ENCODE data around the gene AK1. TPM values are rescaled to one million over a fixed set of nuclear protein-coding genes. Genes with fewer than 3 reads are reported as not detected.
"Not testable (repeated sequence)": the region's sequence is repeated elsewhere in the genome, so short reads cannot be mapped to it uniquely, and the experiment has no call there.

The AK1 gene
- total RNA-seq, 4 donors from 2014 or later = 37.4 to 75.0 (median 56.0) TPM

- intact Hi-C loops (cut with DNase I) = no loop called here
- no peak overlapping the region for H3K4me3 ChIP-seq
- H3K36me3 ChIP-seq = peaks cover 34 to 80% (median 68%) of the 10 kb centered on the region in 4 donors
- no peak for DNase-seq (ENCODE audit: extremely low spot score)
- TF ChIP-seq POLR2AphosphoS5 (IDR thresholded peaks at IDR 0.05) (no peak), CTCF (IDR thresholded peaks at IDR 0.05) (no peak), POLR2A (IDR thresholded peaks at IDR 0.05; ENCODE audit: low read depth) (no peak), EP300 (IDR thresholded peaks at IDR 0.05) (no peak)
- no peak overlapping the region for H3K27ac ChIP-seq (replicated peaks in 1 of 4)
- WGBS = 97% methylated on average over 18 of the region's 18 CpGs
- no peaks in the 10 kb centered on the region for H3K27me3 ChIP-seq
- H3K4me1 ChIP-seq = peaks cover 10 to 28% (median 15%) of the 10 kb centered on the region in 4 donors
- no peaks in the 10 kb centered on the region for H3K9me3 ChIP-seq
Measured at GRCh38 chr9:127886401-127886972, 9.0 kb upstream of the AK1 start.

GRCh38 chr9:127885508-127886281 lies 8.2 kb upstream of the AK1 start:
- no peaks in the 10 kb centered on the region for H3K27me3 ChIP-seq
- peaks cover 30 to 72% (median 61%) of the 10 kb centered on the region in 4 donors for H3K36me3 ChIP-seq
- no peak overlapping the region for H3K4me3 ChIP-seq
- 81% methylated on average over 11 of the region's 13 CpGs for WGBS
- H3K27ac ChIP-seq (replicated peaks in 1 of 4) = peak overlapping the region in 2 of 4 donors; percentile 28 to 33
- H3K9me3 ChIP-seq = no peaks in the 10 kb centered on the region
- intact Hi-C loops (cut with DNase I) = no loop called here
- peaks cover 10 to 28% (median 15%) of the 10 kb centered on the region in 4 donors for H3K4me1 ChIP-seq
- DNase-seq (ENCODE audit: extremely low spot score) = no peak
- TF ChIP-seq EP300 (IDR thresholded peaks at IDR 0.05) (no peak), POLR2AphosphoS5 (IDR thresholded peaks at IDR 0.05) (no peak), CTCF (IDR thresholded peaks at IDR 0.05) (no peak), POLR2A (IDR thresholded peaks at IDR 0.05; ENCODE audit: low read depth) (no peak)

- H3K4me3 ChIP-seq = no peak overlapping the region
- WGBS = 54% methylated on average over 11 of the region's 15 CpGs
- H3K4me1 ChIP-seq = peaks cover 10 to 28% (median 15%) of the 10 kb centered on the region in 4 donors
- no peak for DNase-seq (ENCODE audit: extremely low spot score)
- intact Hi-C loops (cut with DNase I) = no loop called here
- no peaks in the 10 kb centered on the region for H3K9me3 ChIP-seq
- H3K36me3 ChIP-seq = peaks cover 23 to 65% (median 54%) of the 10 kb centered on the region in 4 donors
- H3K27ac ChIP-seq (replicated peaks in 1 of 4) = peak overlapping the region in 2 of 4 donors; percentile 28 to 33
- TF ChIP-seq EP300 (IDR thresholded peaks at IDR 0.05) = no peak
- no peak for TF ChIP-seq POLR2AphosphoS5 (IDR thresholded peaks at IDR 0.05)
- no peak for TF ChIP-seq POLR2A (IDR thresholded peaks at IDR 0.05; ENCODE audit: low read depth)
- no peaks in the 10 kb centered on the region for H3K27me3 ChIP-seq
Measured at GRCh38 chr9:127884976-127885490, 7.6 kb upstream of the AK1 start.

GRCh38 chr9:127884427-127884911 lies 7.0 kb upstream of the AK1 start:
- no peak overlapping the region for H3K4me3 ChIP-seq
- H3K9me3 ChIP-seq = no peaks in the 10 kb centered on the region
- TF ChIP-seq CTCF (IDR thresholded peaks at IDR 0.05) (no peak), EP300 (IDR thresholded peaks at IDR 0.05) (no peak), POLR2A (IDR thresholded peaks at IDR 0.05; ENCODE audit: low read depth) (no peak), POLR2AphosphoS5 (IDR thresholded peaks at IDR 0.05) (no peak)
- peaks cover 10 to 28% (median 15%) of the 10 kb centered on the region in 4 donors for H3K4me1 ChIP-seq
- H3K36me3 ChIP-seq = peaks cover 20 to 60% (median 49%) of the 10 kb centered on the region in 4 donors
- 53% methylated on average over 8 of the region's 11 CpGs for WGBS
- DNase-seq (ENCODE audit: extremely low spot score) = no peak
- intact Hi-C loops (cut with DNase I) = no loop called here
- peak overlapping the region in 2 of 4 donors; percentile 28 to 33 for H3K27ac ChIP-seq (replicated peaks in 1 of 4)
- no peaks in the 10 kb centered on the region for H3K27me3 ChIP-seq

- H3K36me3 ChIP-seq = peaks cover 20 to 54% (median 45%) of the 10 kb centered on the region in 4 donors
- intact Hi-C loops (cut with DNase I) = no loop called here
Measured at GRCh38 chr9:127883959-127884358, 6.5 kb upstream of the AK1 start.

GRCh38 chr9:127881715-127882114 lies 4.2 kb upstream of the AK1 start:
- Histone ChIP-seq H3K36me3 (peaks cover 8 to 32% (median 23%) of the 10 kb centered on the region in 4 donors), H3K4me1 (peaks cover 18 to 45% (median 32%) of the 10 kb centered on the region in 4 donors)
- intact Hi-C loops (cut with DNase I); H3K9me3 ChIP-seq; H3K27ac ChIP-seq (replicated peaks in 1 of 4); DNase-seq (ENCODE audit: extremely low spot score); H3K27me3 ChIP-seq; H3K4me3 ChIP-seq: not testable (repeated sequence)
- 93% methylated on average over 3 of the region's 3 CpGs for WGBS

More at GRCh38 chr9:127883959-127884358, 6.5 kb upstream of the AK1 start:
- WGBS = 79% methylated on average over 7 of the region's 7 CpGs
- Histone ChIP-seq H3K9me3 (no peaks in the 10 kb centered on the region), H3K4me1 (peaks cover 10 to 28% (median 15%) of the 10 kb centered on the region in 4 donors), H3K27ac (replicated peaks in 1 of 4) (no peak overlapping the region), H3K27me3 (no peaks in the 10 kb centered on the region), H3K4me3 (no peak overlapping the region)
- DNase-seq (ENCODE audit: extremely low spot score) = no peak
- TF ChIP-seq POLR2A (IDR thresholded peaks at IDR 0.05; ENCODE audit: low read depth) (no peak), CTCF (IDR thresholded peaks at IDR 0.05) (no peak), EP300 (IDR thresholded peaks at IDR 0.05) (no peak)

All from esophagus muscularis mucosa (tissue), 4 donors.